Gastrocnemius medialis (tissue), 4 donors: ENCODE data around the gene HELZ2.

Experiments
- CTCF ChIP-seq, 5 experiments: fragments of 450-650 bp in 3 of 5; fragments of 200-600 bp in 2 of 5; sonication (generic) in 2 of 5; IDR thresholded peaks in 4 of 5; conservative IDR thresholded peaks in 1 of 5; 1 replicate in 4 of 5; 2 replicates in 1 of 5; pipeline ENCODE4 v1.5.1; 2016 to 2019; ENCODE audit warnings: antibody characterized with exemption in 5 of 5, mild to moderate bottlenecking in 3 of 5, moderate library complexity in 3 of 5
- POLR2A ChIP-seq, 2 donors: fragments of 450-650 bp; IDR thresholded peaks; one replicate each; pipeline ENCODE4 v1.6.1; 2017; ENCODE audit warnings: antibody characterized with exemption in 2 of 2, mild to moderate bottlenecking in 2 of 2, moderate library complexity in 2 of 2

GRCh38 chr20:63533871-63534393 lies 40.1 kb downstream of the HELZ2 start:
- TF ChIP-seq CTCF (IDR thresholded peaks at IDR 0.05 in 4 of 5, conservative IDR thresholded peaks at IDR 0.05 in 1 of 5) (no peak), POLR2A (IDR thresholded peaks at IDR 0.05) (no peak)
